ENCODE results near the gene LBH.

DNA sequence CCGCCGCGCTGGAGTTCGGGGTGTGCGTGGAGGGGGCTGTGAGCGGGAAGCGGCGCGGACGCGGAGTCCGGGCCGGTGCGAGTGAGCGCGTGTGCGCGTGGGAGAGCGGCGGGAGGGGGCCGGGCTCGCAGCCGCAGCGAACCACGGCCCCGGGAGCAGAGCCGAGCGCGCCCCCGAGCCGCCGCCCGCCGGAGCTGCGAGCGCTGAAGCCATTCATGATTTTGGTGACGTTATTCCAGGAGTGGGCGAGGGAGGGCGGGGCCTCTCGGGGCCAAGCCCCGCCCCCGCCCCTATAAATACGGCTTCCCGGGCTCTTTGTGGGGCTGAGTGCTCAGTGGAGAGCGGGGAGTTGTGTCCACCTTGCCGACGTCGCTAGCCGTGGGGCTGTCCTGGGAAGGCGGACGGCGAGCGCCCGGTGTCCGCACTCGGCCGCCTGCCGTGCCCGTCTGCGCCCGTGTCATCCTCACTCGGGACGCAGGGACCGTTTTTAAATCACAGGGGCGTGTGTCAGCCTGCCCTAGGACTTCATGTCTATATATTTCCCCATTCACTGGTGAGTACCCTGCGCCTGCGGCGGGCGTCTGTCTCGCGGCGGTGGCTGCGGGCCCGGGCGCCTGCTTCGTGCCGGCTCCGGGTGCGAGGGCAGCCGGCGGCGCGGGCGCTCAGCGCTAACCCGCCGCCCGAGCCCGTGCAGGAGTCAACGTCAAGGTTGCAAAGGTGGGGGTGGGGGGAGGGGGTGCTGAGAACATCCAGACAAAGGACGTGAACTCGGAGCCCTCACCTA, at the start of gene LBH:
- TF ChIP-seq POLR2A (IDR thresholded peaks at IDR 0.05; ENCODE audit: extremely low read depth, insufficient read length) = no peak
- TF ChIP-seq, protein P1, sequence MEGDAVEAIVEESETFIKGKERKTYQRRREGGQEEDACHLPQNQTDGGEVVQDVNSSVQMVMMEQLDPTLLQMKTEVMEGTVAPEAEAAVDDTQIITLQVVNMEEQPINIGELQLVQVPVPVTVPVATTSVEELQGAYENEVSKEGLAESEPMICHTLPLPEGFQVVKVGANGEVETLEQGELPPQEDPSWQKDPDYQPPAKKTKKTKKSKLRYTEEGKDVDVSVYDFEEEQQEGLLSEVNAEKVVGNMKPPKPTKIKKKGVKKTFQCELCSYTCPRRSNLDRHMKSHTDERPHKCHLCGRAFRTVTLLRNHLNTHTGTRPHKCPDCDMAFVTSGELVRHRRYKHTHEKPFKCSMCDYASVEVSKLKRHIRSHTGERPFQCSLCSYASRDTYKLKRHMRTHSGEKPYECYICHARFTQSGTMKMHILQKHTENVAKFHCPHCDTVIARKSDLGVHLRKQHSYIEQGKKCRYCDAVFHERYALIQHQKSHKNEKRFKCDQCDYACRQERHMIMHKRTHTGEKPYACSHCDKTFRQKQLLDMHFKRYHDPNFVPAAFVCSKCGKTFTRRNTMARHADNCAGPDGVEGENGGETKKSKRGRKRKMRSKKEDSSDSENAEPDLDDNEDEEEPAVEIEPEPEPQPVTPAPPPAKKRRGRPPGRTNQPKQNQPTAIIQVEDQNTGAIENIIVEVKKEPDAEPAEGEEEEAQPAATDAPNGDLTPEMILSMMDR (IDR thresholded peaks at IDR 0.05; ENCODE audit: low read depth, low read length) = no peak
